GM19023 (cell line): ENCODE data around the gene IMMP2L.

Experiments used
- ATAC-seq: cut with Tn5 transposase; IDR thresholded peaks from one replicate; pipeline ENCODE4 v1.9.1; 2021; ENCODE audit warnings: mild to moderate bottlenecking, moderate library complexity; ENCODE audit not compliant: unreplicated experiment

The IMMP2L gene

GRCh38 chr7:111558991-111559390 lies 3.3 kb downstream of the IMMP2L start:
- ATAC-seq, result peak; percentile 28

DNA sequence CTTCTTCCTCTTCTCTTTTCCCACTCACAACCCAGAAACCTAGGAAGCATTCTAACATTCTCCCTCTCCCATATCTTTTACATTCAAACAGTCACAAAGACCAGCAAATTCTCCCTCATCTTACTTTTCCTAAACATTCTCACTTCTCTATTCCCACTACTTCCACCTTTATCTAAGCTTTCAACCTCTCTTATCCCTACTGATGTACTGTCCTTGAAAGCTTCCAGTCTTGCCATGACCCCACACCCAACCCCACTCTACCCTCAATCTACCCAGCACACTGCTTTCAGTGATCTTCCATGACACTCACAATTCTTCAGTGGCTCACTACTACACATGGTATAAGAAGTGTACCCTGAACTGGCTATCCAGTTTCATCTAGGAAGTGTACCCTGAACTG lies 5.3 kb downstream of the IMMP2L start:
- no peak for ATAC-seq

GRCh38 chr7:111554086-111554485 lies 8.2 kb downstream of the IMMP2L start:
- ATAC-seq, result no peak

DNA sequence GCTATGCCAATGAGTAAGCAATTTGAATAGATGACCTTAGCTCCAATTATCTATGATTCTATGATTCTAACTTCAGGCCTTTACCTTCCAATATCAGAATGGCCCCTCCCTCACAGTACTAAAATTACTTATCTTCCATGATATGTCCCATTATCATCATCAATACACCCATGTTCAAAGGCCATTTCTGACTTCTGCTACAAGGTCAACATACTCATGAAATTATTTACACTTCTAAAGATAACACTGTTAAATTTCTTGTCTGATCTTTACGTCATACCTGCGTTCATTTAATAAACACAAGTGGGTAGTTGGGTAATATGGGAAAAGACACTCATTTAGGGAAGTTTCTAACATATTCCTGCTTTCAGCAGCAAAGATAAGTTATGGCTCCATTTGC lies 21.2 kb downstream of the IMMP2L start:
- no peak for ATAC-seq

DNA sequence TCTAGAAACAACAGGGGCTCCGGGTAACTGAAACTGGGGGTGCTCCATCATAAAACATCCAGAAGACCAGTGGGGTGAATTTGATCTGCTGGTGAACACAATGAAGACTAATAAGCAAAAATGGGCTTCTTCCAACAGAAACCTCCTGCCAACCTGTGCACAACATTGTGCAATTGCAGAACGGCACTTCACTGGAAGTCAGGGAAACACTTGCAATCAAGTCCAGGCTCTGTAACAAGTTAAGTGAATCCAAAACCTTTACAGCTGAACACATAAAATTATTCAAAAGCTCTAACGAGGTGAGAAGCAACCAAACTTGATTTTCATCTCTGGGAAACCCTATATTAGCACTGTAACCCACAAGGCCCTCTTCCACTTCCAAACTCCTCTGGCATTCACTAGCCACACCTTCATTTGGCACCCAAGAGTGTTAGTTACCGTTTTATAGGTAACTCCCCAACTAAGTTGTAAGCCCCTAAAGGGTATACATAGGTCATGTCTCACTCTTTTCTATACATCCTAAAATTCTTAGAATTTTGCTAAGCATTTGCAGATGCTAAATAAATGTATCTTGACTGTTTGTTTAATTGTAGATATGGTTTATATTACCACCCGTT lies 22.0 kb downstream of the IMMP2L start:
- no peak for ATAC-seq

GRCh38 chr7:111537134-111537533 lies 25.2 kb downstream of the IMMP2L start:
- ATAC-seq, result no peak

DNA sequence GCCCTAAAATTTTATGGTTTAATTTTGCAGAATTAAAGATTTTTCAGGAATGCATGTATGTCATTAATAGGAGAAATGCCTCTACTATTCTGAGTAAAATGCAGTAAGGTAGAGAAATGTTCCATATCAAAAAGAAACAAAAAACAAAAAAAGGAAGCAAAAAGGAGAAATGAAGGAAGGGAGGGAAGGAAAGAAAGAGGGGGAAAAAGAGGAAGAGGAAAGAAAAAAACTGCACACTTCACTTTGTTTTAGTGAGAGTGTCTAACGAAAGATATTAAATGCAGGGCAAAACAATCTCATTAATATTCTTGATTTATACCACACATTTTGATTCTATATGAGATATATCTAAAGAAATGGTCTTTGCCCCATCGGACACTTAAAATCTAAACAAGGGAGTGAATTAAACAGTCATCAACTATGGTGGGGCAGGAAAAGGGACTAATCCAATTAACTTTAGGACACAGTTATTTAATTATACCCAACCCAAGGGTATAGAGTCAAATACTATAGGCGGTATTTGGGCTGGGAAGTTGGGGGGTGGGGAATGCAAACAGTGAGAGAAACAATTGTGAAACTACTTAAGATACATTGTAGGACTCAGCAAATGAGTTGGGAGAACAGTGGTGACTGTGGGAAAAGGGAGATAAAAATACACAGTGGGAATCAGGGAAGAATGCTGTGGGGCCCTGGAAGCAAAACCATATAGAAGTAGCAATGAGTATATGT lies 27.0 kb downstream of the IMMP2L start:
- no peak for ATAC-seq

DNA sequence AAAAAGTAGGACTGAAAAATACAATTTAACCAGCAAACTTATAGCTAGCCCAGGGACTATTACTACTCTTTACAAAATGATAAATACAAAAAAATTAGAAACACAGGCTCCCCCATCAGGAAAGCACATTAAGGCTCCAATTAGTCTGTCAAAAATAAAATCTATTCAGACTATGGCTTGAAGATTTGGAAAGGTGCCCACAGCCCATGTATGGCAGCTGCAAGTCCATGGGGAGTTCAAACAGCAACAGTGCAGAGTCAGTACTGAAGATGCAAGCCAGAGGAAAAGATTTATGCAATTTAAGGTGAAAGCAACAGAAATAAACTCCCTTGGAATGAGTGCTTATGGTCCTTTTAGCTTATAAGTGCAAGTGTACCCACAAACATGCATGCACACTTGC lies 29.7 kb downstream of the IMMP2L start:
- no peak for ATAC-seq

DNA sequence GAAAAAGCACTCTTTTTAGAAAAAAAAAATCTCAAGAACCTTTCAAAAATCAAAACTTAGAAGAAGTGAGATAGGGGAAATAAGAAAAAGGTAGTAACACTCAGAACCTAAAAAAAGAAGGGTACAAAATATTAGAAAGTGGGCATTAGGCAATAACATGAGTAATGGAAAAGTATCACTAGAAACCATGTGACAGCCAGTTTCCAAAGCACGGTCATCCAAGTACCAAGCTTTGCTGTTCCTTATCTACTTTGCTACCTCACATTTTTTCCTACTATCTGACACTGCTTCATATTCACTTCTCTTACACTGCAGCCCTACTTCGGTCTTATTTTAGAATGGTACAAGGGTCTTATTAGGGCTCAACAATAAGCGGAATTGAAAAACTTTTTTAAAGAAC lies 30.3 kb downstream of the IMMP2L start:
- ATAC-seq, result no peak

- no peak for ATAC-seq
These were observed 32.0 kb downstream of the IMMP2L start for GRCh38 chr7:111530356-111530668.

DNA sequence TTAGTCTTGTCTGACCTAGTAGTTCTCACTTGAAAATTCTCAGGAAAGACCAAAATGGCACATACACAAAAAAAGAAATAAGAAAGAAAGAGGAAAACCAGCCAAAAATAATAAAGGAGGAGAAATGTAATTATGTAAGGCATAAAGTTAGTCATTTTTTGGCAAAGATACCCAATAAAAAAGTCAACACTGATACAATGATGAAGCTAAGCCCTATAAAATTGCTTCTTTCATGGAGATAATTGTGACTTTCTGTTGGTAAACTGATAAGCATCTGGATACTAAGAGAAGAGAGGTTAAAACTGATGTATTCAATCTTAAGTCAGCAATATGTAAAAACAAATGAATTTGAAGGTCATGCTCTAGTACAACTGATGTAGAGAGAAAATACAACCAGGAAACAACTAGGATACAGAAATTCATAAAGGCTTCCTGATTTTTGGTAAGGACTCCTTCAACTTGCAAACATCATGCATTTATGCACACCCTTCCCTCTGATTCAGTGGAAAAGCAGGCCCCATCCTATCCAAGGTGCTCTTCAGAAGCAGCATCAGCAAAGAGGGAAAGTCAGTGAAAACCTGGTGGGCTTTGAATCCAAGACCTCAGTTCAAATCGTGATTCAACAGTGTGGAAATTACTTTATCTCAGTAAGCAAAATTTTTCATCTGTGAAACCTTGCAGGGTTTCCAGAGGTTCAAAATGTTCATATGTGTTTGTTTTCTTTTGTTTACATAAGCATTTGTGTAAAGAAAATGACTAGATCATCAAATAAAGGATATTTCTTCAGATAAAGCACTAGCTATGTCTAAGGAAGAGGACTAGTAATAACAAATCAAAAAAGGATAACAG lies 32.6 kb downstream of the IMMP2L start:
- no peak for ATAC-seq

GRCh38 chr7:111528331-111528730 lies 34.0 kb downstream of the IMMP2L start:
- ATAC-seq, result peak; percentile 51

DNA sequence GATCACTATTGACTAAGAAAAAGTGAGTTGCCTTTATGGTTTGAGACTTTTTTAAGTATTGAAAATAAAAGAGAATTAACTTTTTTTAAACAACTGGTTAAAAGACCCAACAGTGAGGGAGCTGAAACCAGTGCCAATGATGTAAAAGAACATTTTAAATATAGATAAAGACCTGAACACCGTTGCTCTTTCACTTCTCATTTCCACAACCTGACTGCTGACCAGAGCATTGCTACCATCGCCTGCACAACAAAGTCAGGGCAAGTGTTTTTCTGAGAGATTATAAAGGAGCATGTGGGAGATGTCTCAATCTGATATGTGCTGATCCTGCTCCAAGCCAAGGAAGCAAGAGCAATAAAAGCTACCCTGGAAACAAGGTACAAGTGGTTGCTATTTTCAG lies 34.7 kb downstream of the IMMP2L start:
- peak; percentile 90 for ATAC-seq

DNA sequence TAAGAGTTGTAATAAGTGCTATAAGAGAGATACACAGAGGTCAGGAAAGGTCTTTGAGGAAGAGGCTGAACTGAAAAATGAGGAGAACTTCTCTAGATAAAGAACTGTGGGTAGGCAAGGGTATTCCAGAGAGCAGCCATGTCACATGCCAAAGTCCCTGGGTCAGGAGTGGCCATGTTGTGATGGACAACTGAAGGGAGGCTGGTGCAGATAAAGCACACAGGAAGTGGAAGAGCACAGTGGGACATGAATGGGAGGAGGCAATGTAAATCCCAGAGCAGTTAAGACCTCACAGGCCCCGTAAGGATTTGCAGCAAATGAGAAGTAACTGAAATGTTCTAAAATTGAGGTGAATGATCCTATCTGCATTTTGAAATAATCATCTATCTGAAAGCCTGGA lies 37.2 kb downstream of the IMMP2L start:
- no peak for ATAC-seq

DNA sequence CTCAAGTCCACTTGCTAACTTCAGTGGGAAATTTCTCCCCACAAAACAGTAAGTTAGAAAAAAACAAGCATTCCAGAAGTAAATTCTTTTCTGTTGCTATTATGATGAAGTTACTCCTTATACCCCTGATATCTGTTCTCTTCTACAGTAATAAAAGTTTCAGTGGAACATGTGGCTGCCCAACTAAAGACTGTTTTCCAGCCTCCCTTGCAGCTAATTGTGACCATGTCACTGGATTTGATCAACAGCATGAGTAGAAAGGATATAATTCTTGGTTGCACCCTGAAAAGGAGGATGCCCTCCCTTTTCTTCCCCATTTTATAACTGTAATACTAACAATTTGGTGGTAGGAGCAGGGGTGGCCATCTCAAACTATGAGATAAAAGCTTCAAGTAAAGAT lies 40.6 kb downstream of the IMMP2L start:
- no peak for ATAC-seq

GRCh38 chr7:111518264-111518663 lies 44.0 kb downstream of the IMMP2L start:
- no peak for ATAC-seq

DNA sequence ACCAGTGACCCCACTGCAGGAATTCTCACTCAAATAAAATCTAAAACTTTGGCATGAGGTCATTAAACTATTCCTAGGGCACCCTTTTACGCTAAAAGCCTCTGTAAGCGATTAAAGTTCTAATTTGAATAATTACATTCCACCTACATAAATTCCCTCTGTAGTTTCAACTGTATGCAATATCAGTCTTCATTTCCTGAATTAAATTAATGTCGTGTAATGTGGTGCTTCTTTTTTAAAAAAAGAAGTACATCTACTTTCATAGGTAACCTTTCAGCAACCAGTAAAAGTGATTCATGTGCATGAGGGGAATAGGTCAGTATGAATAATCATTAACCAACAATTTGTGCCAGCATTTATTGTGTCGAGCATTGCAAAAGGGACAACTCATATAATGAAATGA lies 44.7 kb downstream of the IMMP2L start:
- no peak for ATAC-seq

DNA sequence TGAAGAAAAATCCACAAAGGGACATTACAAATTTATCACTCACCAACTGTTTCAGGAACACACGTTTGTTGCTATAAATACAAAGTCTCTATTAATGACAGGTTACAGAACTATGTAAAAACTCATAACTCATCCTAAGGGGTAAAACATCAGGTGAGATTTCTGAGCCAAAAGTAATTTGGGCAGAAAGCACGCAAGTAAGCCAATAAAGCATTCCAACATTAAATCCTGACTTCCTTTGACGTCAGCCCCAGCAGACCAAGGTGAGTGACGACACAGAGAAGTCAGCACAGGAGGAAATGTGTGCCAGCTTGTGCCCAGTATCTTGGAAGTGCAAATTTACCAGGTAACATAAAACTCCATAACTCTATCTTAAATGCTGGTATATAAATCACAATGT lies 45.7 kb downstream of the IMMP2L start:
- ATAC-seq, result no peak

DNA sequence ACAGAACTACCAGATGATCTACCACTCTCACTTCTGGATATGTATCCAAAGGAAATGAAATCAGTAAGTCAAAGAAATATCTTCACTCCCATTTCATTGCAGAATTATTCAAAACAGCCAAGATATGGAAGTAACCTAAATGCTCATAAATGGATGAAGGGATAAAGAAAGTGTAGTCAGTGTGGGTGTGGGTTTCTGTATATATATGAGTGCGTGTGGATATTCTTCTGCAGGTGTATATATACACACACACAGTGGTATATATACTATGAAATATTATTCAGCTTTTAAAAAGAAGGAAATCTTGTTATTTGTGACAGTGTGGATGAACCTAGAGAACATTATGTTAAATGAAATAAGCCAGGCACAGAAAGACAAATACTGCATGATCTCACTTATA lies 48.7 kb downstream of the IMMP2L start:
- no peak for ATAC-seq

- ATAC-seq, result no peak
These were observed 50.4 kb downstream of the IMMP2L start for GRCh38 chr7:111511845-111512244.

DNA sequence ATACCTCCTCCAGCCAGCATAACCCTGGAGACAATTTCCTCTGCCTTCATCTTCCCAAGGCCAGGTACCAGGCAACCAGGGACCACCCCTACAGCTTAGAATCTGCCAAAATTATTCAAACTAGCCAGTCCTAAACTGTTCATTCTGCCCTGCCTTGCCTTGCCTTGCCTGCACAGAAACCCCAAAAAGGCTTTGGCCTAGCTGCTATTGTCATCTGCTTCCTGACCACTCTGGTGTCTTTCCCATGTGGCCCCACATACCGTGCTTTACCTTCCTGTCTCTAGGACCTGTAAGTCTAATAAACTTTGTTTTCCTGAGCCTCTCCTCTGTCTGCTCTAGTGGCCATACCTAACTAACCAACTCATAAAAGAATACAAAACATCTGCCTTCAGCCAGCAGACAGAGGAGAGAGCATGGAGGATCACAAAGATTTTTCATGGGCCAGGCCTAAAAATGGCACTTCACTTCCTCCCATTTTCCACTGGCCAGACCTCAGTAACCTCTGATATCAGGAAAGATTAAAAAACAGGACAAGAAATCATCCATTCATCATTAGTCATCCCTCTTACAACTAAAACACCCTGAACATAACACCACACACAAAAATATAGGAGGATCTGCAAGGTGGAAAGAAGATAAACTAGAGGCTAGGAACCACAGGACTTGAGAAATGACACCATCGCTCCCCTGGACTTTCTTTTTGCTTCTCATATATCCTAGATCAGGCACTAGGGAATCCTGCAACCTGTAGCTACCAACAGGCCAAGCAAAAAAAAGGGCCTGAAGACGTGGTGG lies 51.5 kb downstream of the IMMP2L start:
- ATAC-seq, result no peak
